GM19468 (cell line): Measurements from ENCODE around the gene NXN.
A peak's percentile ranks its signal among the peaks of the same experiment; 100 is the strongest.
"Not testable (repeated sequence)": the region's sequence is repeated elsewhere in the genome, so short reads cannot be mapped to it uniquely, and the experiment has no call there.

ENCODE experiments used
- ATAC-seq: cut with Tn5 transposase; IDR thresholded peaks from one replicate; pipeline ENCODE4 v1.9.1; 2021; ENCODE audit warnings: mild to moderate bottlenecking, moderate library complexity, moderate number of reproducible peaks; ENCODE audit not compliant: unreplicated experiment; ENCODE audit errors: extremely low read depth

NXN gene

DNA sequence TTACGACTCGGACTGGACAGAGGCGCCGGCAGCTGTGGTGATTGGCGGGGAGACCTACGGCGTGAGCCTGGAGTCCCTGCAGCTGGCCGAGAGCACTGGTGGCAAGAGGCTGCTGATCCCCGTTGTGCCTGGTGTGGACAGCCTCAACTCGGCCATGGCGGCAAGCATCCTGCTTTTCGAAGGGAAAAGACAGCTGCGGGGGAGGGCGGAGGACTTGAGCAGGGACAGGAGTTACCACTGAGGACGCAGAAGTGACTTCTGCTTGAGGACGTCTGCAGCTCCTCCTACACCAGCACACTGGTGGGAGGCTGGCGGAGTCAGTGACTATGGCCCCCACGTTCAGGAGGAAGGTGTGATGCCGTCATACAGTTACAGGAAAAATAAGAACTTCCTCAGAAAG is 187.7 kb downstream of the NXN start:
- ATAC-seq, result no peak

DNA sequence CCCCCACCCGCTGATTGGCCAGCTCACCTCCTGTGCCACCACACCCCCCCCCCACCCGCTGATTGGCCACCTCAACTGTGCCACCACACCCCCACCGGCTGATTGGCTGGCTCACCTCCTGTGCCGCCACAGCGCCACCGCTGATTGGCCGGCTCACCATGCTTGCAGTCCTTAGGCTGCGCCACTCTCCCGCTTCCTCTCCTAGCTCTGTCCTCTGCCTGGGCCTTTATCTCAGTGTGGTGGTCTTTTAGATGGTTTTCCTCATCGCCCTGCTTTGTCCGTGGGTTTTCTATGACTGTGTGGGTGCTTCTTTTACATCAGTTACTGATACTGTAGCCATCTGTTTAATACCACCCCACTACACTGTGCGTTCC is 188.7 kb downstream of the NXN start:
- ATAC-seq, result not testable (repeated sequence)

DNA sequence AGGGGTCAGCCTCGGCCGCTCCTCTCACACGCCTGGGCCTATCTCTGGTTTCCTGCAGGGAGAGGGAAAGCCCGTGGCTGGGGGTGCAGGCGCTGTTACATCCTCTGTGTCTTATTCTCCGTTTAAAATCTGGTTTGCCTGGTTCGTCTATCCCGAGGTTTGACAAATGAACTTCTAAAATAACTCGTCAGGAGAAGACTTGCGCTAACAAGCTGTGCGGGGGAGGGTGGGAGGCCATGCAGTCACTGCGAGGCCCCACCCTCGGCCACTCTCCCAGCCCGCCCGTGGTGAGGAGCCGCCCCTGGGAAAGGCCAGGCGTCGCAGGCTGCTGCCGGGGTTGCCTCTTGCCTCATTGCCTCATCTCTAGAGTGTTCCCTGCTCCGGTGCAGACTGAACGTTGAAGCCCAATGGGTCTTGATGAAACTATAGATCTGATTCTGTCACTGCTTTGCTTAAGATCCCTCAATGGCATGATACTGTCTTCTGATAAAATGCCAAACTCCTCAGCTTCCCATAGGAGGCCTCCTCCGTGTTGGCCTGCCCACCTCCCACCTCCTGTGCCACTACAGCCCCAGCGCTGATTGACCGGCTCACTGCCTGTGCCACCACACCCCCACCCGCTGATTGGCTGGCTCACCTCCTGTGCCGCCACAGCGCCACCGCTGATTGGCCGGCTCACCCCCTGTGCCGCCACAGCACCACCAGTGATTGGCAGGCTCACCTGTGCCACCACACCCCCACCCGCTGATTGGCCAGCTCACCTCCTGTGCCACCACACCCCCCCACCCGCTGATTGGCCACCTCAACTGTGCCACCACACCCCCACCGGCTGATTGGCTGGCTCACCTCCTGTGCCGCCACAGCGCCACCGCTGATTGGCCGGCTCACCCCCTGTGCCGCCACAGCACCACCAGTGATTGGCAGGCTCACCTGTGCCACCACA is 189.4 kb downstream of the NXN start:
- ATAC-seq, result not testable (repeated sequence)

DNA sequence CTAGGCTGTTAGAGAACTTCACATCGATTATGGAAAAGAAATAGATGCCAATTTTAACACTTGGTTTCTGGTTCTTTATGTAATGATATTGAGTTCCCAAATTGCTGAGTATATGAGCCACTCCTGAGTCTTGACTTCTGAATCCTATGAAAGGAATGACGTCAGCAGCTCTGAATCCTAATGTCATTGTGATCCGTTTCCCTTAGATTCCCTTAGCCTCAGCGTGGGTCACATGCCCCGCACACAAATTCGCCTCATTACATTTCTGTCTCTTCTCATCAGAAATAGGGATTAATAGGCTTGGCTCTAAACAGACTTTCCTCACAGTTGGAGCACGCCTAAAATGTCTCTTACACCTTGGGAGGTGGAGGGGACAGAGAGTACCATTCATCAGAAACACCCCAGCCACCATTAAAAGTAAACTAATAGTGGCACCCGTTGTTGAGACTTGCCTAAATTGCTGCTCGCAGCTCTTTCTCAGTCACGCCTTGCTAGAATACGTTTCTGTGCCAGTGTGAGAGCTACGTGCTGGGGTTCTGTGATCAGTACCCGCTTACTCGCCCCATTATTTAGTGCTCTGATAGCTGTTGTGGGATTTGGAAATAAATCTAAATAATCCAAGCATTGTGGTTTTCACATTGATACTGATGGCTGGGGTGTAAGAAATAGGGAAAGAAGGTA is 190.3 kb downstream of the NXN start:
- ATAC-seq, result no peak

DNA sequence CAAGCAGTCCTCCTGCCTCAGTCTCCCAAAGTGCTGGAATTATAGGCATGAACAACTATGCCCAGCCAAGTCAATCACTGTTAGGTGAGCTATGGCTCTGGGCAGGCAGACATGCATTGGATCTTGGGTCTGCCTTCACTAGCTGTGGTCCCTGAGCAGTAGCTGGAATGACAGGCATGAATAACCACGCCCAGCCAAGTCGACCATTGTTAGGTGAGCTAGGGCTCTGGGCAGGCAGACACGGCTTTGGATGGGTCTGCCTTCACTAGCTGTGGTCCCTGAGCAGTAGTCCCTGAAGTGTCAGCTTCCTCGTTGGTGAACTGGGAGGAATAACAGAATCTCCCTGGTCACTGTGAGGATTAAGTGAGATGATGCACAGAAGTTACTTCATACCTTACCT is 191.0 kb downstream of the NXN start:
- no peak for ATAC-seq

DNA sequence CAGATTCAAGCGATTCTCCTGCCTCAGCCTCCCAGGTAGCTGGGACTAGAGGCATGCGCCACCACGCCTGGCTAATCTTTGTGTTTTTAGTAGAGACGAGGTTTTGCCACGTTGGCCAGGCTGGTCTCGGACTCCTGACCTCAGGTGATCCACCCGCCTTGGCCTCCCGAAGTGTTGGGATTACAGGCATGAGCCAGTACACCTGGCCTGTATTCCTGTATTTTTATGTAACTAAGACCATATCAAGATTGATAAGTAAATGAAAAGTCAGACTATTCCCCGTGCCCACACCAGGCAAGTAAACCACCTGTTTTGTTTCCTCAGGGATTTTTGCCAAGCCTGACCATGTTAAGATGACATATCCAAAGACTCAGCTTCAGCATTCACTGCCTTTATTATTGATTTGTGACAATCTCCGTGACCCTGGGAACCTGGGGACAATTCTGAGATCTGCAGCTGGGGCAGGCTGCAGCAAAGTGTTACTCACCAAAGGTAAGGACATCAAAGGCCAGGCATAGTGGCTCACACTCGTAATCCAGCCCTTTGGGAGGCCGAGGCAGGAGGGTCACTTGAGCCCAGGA is 191.8 kb downstream of the NXN start:
- no peak for ATAC-seq

DNA sequence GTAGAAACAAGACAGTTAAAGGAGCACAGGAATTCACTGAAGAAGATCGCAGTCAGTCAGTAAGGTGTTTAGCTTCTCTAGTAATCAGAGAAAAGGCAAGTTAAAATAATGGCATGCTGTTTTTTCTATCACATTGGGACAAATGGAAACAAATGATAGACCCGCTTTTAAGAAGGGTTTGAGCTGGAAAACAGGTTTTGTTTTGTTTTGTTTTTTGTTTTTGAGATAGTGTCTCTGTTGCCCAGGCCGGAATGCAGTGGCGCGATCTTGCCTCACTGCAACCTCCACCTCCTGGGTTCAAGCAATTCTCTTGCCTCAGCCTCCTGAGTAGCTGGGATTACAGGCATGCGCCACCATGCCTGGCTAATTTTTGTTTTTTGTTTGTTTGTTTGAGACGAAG is 193.7 kb downstream of the NXN start:
- ATAC-seq, result not testable (repeated sequence)

DNA sequence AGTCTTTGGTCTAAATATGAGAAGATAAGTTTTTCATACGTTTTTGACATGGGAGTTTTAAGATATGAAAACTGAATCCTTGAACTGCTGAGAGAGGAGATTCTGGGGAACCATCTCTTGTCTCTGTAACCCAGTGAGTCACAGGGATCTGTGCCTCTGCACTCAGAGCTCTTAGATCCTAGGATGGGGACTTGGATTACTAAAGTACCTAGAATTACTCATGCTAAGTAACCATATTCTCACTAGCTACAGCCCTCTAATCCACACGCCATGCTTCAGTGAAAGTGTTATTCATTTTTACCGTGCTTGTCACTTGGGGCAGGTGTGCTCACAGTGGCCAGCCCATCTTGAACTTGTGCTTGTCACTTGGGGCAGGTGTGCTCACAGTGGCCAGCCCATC is 195.4 kb downstream of the NXN start:
- ATAC-seq, result no peak

DNA sequence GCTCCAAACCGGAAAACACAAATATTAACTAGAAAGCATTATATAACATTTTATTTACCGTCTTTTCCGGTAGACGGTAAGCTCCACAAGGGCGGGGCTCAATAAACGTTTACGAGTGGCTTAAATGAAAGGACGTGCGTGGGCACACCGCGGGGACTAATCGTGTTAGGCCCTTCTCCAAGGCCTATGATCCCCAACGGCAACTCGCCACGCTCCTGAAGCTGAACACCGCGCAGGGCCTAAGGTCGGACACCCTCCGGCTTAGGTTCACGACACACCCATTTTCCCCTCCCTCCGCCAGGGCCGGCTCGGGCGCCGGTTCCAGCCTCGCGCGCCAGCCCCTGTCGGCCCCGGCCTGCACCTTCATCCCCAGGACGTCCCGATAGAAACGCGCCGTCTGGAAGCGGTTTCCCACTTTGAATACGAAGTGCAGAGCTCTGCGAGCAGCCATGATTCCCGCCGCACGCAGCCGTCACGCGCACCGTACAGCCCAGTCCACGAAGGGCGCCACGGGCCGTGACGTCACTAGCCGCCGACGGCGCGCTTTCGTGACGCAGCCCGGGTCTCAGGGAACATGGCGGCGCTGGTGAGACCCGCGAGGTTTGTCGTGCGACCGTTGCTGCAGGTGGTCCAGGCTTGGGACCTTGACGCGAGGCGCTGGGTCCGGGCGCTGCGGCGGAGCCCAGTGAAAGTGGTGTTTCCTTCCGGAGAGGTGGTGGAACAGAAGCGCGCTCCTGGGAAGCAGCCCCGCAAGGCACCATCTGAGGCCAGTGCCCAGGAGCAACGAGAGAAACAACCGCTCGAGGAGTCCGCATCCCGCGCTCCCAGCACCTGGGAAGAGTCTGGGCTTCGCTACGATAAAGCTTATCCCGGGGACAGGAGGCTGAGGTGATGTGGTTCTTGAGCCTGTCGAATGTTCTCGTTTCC is 197.5 kb downstream of the NXN start, which contains the start of the genes GLOD4 and MRM3:
Gene GLOD4 (minus strand): TSS at position 476 of the 927 bp plus-strand sequence. CDS start 25 bp downstream, at position 451.
Gene MRM3 (plus strand): TSS at position 549 of the 927 bp plus-strand sequence. CDS start 26 bp downstream, at position 575.
- peak; percentile 29 for ATAC-seq

DNA sequence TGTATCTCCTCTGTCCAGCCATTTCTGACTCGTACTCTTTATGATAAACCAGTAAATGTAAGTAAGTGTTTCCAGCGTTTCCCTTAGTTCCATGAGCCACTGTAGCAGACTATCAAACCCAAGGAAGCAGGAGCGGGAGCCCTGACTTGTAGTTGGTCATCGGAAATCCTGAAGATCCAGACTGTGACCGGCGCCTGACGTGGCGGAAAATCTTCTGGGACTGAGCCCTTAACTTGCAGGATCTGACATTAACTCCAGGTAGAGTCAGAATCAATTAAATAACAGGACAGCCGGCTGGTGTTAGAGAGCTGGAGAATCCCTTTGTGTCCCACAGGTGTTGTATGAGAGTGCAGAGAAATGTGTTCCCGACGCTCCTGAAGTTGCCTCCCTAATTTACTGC is 201.5 kb downstream of the NXN start:
- no peak for ATAC-seq

DNA sequence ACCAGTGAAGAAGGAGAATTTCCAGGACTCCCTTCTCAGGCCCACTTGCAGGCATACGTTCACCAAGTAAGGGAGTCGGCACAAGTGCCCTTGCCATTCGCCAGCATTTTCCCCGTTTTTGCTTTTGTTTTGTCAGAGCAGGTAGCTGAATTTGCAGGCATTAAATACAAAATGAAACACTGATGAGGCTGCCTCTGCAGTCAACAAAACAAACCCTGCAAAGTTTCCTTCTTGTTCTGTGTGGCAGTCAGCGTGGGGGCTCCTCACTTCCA is 205.3 kb downstream of the NXN start:
- no peak for ATAC-seq

DNA sequence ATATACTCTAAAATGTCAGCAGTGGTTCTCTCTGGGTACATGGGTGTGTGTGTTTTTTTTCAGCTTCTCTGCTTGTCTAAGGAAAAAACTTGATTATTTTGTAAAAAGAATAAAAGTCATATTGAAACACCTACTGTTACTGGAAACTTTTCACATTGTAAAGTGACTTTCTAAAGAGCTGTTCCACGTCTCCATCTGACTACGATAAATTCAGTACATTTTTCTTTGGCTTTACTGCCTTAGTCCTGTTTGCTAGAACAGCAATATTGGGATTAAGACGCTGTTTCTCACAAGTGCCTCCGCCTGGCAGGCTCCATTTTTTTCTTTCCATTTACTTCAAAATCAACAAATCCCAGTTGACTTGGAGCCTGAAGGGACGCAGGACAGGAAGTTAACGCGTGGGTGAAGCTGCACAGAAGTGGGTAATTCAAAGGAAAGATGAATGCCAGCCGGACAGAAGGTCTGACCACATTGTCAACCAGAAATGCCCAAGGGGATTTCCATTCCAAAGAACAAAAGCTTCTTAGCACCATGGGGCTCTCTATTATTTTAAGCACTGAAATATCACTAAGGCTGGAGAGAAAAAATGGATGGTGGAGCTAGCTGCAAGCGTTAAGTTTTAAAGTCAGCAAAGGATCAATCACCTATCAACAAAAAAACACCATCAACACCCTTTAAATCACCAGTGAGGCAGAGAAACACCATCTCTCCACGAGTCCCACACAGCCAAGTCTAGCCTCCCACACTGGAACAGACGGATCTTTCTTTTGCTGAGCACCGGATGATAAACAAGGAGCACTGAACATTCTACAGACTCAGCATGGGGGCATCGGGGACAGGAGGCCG is 205.9 kb downstream of the NXN start:
- ATAC-seq, result no peak

DNA sequence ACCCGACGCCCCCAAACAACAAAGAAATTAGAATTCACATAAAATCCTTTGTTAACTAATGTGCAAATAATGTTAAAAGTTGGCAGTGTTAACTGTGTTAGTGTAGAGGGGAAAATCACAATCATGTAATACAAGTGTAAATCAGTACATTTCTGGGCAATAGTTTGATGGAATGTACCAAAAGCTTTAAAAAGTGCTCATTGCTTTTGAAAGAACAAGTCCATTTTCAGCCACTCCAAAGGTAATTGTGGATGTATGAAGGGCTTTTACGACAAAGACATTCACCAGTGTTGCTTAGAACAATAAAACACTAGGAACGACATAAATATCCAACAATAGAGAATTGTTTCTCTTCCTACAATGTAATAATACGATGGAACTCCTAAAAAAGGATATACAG is 206.6 kb downstream of the NXN start:
- no peak for ATAC-seq

DNA sequence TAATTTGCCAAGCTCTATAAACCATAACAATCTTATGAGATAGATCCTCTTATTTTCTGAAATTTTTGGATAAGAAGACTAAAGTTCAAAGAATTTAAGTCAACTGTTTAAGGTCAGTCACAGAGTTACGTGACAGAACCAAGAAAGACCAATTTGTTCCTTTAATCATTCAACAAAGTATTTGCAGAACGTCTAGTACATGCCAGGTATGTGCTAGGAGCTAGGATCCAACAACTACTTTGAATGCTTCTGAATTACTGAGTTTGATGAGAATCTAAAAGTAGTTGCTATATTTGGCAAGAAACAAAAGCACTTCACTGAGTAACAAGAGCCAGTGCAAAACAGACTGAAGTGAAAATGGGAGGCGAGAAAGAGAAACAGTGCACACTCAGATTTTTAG is 212.5 kb downstream of the NXN start:
- no peak for ATAC-seq

DNA sequence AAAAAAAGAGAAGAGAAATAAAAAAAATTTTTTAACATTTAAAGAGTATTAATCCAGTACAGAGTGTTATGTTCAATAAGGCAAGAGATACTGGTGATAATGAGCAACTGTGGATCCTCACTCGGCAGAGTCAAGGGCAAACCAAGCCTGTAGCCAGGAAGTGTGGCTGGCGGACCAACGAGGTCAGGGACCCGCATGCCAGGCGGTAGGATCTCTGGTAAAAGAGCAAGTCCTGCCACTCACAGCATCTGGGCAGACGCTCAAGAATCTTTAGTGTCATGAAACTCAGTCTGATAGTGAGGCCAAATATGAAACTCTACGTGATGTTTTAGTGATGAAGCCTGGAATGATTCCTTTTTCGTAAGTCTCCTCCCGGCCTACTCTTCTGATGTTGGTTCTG is 219.2 kb downstream of the NXN start:
- ATAC-seq, result no peak

DNA sequence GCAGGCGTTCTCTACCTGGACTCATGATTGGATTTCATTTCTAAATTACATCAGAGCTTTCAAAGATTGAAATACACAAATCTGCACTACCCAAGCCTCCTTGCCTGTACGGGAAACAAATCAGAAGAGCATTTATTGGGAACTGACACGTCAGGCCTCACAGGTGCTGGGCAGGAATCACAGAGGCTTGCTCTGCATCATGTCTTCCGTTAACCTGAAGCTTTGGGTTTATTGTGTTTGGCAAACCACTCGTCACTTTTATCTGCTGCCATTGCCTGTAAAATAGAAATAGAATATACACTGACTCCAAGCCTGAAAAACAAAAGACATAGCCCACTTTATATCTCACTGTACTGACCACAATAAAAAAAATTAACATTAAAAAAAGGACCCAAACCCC is 219.6 kb downstream of the NXN start:
- ATAC-seq, result no peak

DNA sequence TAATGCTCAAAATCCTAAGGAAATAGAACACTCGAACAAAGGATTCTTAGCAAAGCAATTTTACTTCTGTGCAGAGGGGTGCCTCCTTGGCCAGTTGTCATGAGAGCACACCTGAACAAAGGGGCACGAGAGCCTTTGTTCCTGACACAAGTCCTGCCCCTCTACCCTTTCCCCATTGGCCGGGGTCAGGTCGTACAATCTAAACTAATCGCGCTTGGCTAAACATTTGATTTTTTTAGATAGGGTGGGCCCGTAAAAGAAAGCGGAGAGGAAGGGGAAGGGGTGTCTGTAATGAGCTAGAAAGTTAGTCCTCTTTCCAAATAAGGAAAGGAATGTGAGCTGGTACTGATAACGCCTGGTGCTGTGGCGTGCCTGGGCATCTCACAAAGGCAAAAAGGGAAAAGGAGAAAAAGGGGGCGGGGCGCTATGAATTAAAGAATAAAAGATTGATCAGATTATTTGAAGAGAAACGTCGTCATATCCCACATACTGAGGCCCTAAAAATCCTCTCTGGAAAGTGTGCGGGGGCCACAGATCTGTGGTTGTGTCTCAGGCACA is 223.5 kb downstream of the NXN start:
- not testable (repeated sequence) for ATAC-seq

DNA sequence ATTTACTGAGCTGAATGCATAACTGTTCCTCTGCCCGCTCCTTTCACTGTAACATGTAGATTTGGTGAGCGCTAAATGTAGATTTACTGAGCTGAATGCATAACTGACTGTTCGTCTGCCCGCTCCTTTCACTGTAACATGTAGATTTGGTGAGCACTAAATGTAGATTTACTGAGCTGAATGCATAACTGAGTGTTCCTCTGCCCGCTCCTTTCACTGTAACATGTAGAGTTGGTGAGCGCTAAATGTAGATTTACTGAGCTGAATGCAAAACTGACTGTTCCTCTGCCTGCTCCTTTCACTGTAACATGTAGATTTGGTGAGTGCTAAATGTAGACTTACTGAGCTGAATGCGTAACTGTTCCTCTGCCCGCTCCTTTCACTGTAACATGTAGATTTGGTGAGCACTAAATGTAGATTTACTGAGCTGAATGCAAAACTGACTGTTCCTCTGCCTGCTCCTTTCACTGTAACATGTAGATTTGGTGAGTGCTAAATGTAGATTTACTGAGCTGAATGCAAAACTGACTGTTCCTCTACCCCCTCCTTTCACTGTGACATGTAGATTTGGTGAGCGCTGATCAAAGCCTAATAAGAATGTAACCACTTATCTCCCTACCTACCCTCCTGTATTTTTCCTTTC is 224.1 kb downstream of the NXN start:
- not testable (repeated sequence) for ATAC-seq
